ENCODE data around the gene ITGA3. TPM values are rescaled to one million over a fixed set of nuclear protein-coding genes. Genes with fewer than 3 reads are reported as not detected.

The ITGA3 gene
- total RNA-seq, 1 experiment from 2014 or later: 392 TPM

- ATAC-seq: no peak
- no peak overlapping the region for H3K4me2 ChIP-seq (ENCODE audit: low read length)
- no peaks in the 10 kb centered on the region for H3K36me3 ChIP-seq (ENCODE audit: control insufficient read depth in 1 of 2, insufficient read depth in 2 of 2, low read length in 2 of 2)
- TF ChIP-seq EZH2phosphoT487 (IDR thresholded peaks at IDR 0.05; ENCODE audit: borderline replicate concordance): no peak
- no peak for TF ChIP-seq CBX3 (IDR thresholded peaks at IDR 0.05; ENCODE audit: low read depth)
- TF ChIP-seq, protein P1, sequence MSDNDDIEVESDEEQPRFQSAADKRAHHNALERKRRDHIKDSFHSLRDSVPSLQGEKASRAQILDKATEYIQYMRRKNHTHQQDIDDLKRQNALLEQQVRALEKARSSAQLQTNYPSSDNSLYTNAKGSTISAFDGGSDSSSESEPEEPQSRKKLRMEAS (IDR thresholded peaks at IDR 0.05): no peak
- TF ChIP-seq EZH2 (IDR thresholded peaks at IDR 0.05): no peak
- TF ChIP-seq SRF (IDR thresholded peaks at IDR 0.05; ENCODE audit: low read depth): no peak
- no peak for TF ChIP-seq JUND (IDR thresholded peaks at IDR 0.05)
- TF ChIP-seq ZFX (IDR thresholded peaks at IDR 0.05): no peak
- TF ChIP-seq POLR2A (IDR thresholded peaks at IDR 0.05; ENCODE audit: borderline replicate concordance, extremely low read depth, insufficient read depth, insufficient read length): no peak
- TF ChIP-seq CEBPB (IDR thresholded peaks at IDR 0.05; ENCODE audit: low read depth): no peak
- TF ChIP-seq EGR1 (IDR thresholded peaks at IDR 0.05; ENCODE audit: low read depth): no peak
- no TSS peak for BruUV-seq (replicated peaks)
- ChIA-PET CTCF (interaction anchor here (0.8 to 1.1 kb wide), 2 partner anchors 11 to 35 kb away, joined by 3 read pairs; partner anchors contain the start of gene ITGA3), RAD21 (ENCODE audit: low non-redundant PET in 1 of 2, low total read pairs in 2 of 2, uncharacterized antibody in 2 of 2, unreplicated experiment in 2 of 2) (no interaction called here), POLR2A (no interaction called here)
- no peak for DNase-seq (ENCODE audit: low read depth, low spot score)
- H3K9me2 ChIP-seq (ENCODE audit: insufficient read depth): no peaks in the 10 kb centered on the region
- peaks cover 0 to 16% of the 10 kb centered on the region in 2 experiments; a peak in 2 of 4 replicates for H3K9me3 ChIP-seq (ENCODE audit: control insufficient read depth in 1 of 2, insufficient read depth in 1 of 2, low read depth in 1 of 2, low read length in 2 of 2)
- no peak overlapping the region for H3K27ac ChIP-seq (ENCODE audit: low read depth, low read length)
- no peak overlapping the region for H3K4me3 ChIP-seq (replicated peaks in 1 of 2; ENCODE audit: low read depth in 1 of 2, low read length in 2 of 2)
- H3K27me3 ChIP-seq (ENCODE audit: insufficient read depth, low read length): no peaks in the 10 kb centered on the region
- H4K20me1 ChIP-seq (ENCODE audit: insufficient read depth): no peaks in the 10 kb centered on the region
- intact Hi-C loops (cut with micrococcal nuclease): no loop called here
- H3K4me1 ChIP-seq (ENCODE audit: control insufficient read depth in 1 of 2, insufficient read depth in 2 of 2, low read length in 2 of 2): peaks cover 0 to under 1% of the 10 kb centered on the region in 2 experiments; a peak in 3 of 4 replicates
- H2AFZ ChIP-seq (ENCODE audit: low read depth, low read length, poor library complexity, severe bottlenecking): no peak overlapping the region
- H3K79me2 ChIP-seq (ENCODE audit: insufficient read depth, low read length): no peaks in the 10 kb centered on the region
- H3K9ac ChIP-seq (ENCODE audit: low read length): no peak overlapping the region
These were observed 34.9 kb upstream of the ITGA3 start for GRCh38 chr17:50020841-50021599.

- POLR2A ChIA-PET: no interaction called here
- H3K4me2 ChIP-seq (ENCODE audit: low read length): no peak overlapping the region
- RAD21 ChIA-PET (ENCODE audit: low non-redundant PET in 1 of 2, low total read pairs in 2 of 2, uncharacterized antibody in 2 of 2, unreplicated experiment in 2 of 2): no interaction called here
These were observed 34.1 kb upstream of the ITGA3 start for GRCh38 chr17:50021681-50022370.

More at GRCh38 chr17:50021681-50022370, 34.1 kb upstream of the ITGA3 start:
- CTCF ChIA-PET: interaction anchor here (0.8 to 1.1 kb wide), 3 partner anchors 10 to 66 kb away, joined by 3 to 4 read pairs (median 3); partner anchors contain the start of gene ITGA3
- intact Hi-C loops (cut with micrococcal nuclease): no loop called here
- Histone ChIP-seq H4K20me1 (ENCODE audit: insufficient read depth) (no peaks in the 10 kb centered on the region), H3K27ac (ENCODE audit: low read depth, low read length) (no peak overlapping the region), H3K9ac (ENCODE audit: low read length) (no peak overlapping the region), H3K4me1 (ENCODE audit: control insufficient read depth in 1 of 2, insufficient read depth in 2 of 2, low read length in 2 of 2) (peaks cover 0 to 9% of the 10 kb centered on the region in 2 experiments), H3K9me2 (ENCODE audit: insufficient read depth) (no peaks in the 10 kb centered on the region), H2AFZ (ENCODE audit: low read depth, low read length, poor library complexity, severe bottlenecking) (no peak overlapping the region), H3K79me2 (ENCODE audit: insufficient read depth, low read length) (no peaks in the 10 kb centered on the region), H3K4me3 (replicated peaks in 1 of 2; ENCODE audit: low read depth in 1 of 2, low read length in 2 of 2) (no peak overlapping the region), H3K27me3 (ENCODE audit: insufficient read depth, low read length) (no peaks in the 10 kb centered on the region), H3K9me3 (ENCODE audit: control insufficient read depth in 1 of 2, insufficient read depth in 1 of 2, low read depth in 1 of 2, low read length in 2 of 2) (peaks cover 0 to 16% of the 10 kb centered on the region in 2 experiments; a peak in 2 of 4 replicates), H3K36me3 (ENCODE audit: control insufficient read depth in 1 of 2, insufficient read depth in 2 of 2, low read length in 2 of 2) (no peaks in the 10 kb centered on the region)
- BruUV-seq (replicated peaks): no TSS peak
- TF ChIP-seq CEBPB (IDR thresholded peaks at IDR 0.05; ENCODE audit: low read depth): no peak
- TF ChIP-seq JUND (IDR thresholded peaks at IDR 0.05): no peak
- TF ChIP-seq EZH2phosphoT487 (IDR thresholded peaks at IDR 0.05; ENCODE audit: borderline replicate concordance): no peak
- TF ChIP-seq ZNF274 (IDR thresholded peaks at IDR 0.05; ENCODE audit: low read depth, low read length): no peak
- TF ChIP-seq ATF3 (IDR thresholded peaks at IDR 0.05): no peak
- DNase-seq (ENCODE audit: low read depth, low spot score): no peak
- no peak for ATAC-seq
